Right cardiac atrium (tissue), 5 donors: ENCODE measurements around the gene CADM2. TPM values are rescaled to one million over a fixed set of nuclear protein-coding genes. Genes with fewer than 3 reads are reported as not detected.
"Not testable (repeated sequence)": the region's sequence is repeated elsewhere in the genome, so short reads cannot be mapped to it uniquely, and the experiment has no call there.

Experiments used
- ATAC-seq, 2 donors: fragments of 200-7000 bp; cut with Tn5 transposase; one replicate each; pipeline versions ENCODE4 v1.8.0 to v1.9.1; 2020; ENCODE audit warnings: moderate library complexity in 2 of 2, mild to moderate bottlenecking in 1 of 2
- DNase-seq, 3 donors: peaks; one replicate each; pipeline ENCODE4 v3.0.0-alpha.2; 2020
- H3K27ac ChIP-seq: one replicate; pipeline ENCODE4 v1.5.1; 2013; ENCODE audit warnings: mild to moderate bottlenecking, low read length, control low read depth, moderate library complexity
- H3K27me3 ChIP-seq: one replicate; pipeline ENCODE4 v1.6.1; 2013; ENCODE audit not compliant: control insufficient read depth, insufficient read depth
- H3K4me1 ChIP-seq: one replicate; pipeline ENCODE4 v1.6.1; 2013; ENCODE audit warnings: low read length; ENCODE audit not compliant: control insufficient read depth, insufficient read depth
- H3K4me3 ChIP-seq: one replicate; pipeline ENCODE4 v1.5.1; 2013; ENCODE audit warnings: low read length, control low read depth
- H3K9me3 ChIP-seq: one replicate; pipeline ENCODE4 v1.6.1; 2013; ENCODE audit warnings: low read length; ENCODE audit not compliant: control insufficient read depth
- WGBS: extraction: QIAGEN DNeasy Blood & Tissue Kit; methylation state at CpG from one replicate; pipeline ENCODE4 v1.1.7; 2013; 5-methylcytosine and 5-hydroxymethylcytosine counted together
- intact Hi-C, 4 donors: fragments of 100-400 bp; cut with DNase I; formaldehyde crosslinking; loops; one replicate each; pipeline versions ENCODE4 v1.11.0 to v1.14.0; 2022 to 2023
- polyA plus RNA-seq: library from polyadenylated mRNA; stranded (reverse); fragments of 200-250 nt; gene quantifications from one replicate; pipeline ENCODE4 v1.2.3, GENCODE V29; 2013
- total RNA-seq, 4 donors: library from RNA; stranded (reverse); fragmentation: NEBNext Ultra II Directional; extraction: Animal tissue kit (Norgen Biotek cat#: 25700); gene quantifications; one replicate each; pipeline ENCODE4 v1.2.1, GENCODE V29; 2021
- donor health status: healthy with polysubstance abuse.
- donor health status: DM: no; HTN: yes; CAD: no.
- donor health status: DM: no; HTN: no; CAD: no.
- donor health status: DM: no; HTN: yes; CAD: no; lungs with severe emphysema.
- donor health status: DM: yes; HTN: yes; CAD: no.

CADM2 gene
- total and polyA plus RNA-seq, 5 donors = 4.3 to 17.8 (median 15.3) TPM

GRCh38 chr3:85935171-85935570 is 976.4 kb downstream of the CADM2 start:
- Histone ChIP-seq H3K9me3 (no peaks in the 10 kb centered on the region), H3K4me3 (no peak overlapping the region), H3K27me3 (no peaks in the 10 kb centered on the region), H3K4me1 (no peaks in the 10 kb centered on the region), H3K27ac (no peak overlapping the region)
- 95% methylated on average over 1 of the region's 1 CpG for WGBS
- intact Hi-C loops = no loop called here
- ATAC-seq (no peak), DNase-seq (no peak)

GRCh38 chr3:85939074-85939482 is 980.3 kb downstream of the CADM2 start:
- WGBS = 19% methylated on average over 3 of the region's 3 CpGs
- H3K9me3 ChIP-seq = no peaks in the 10 kb centered on the region
- no peak for ATAC-seq

GRCh38 chr3:85950435-85950834 is 991.6 kb downstream of the CADM2 start:
- ATAC-seq = no peak
- H3K27me3 ChIP-seq = no peaks in the 10 kb centered on the region
- 87% methylated on average over 1 of the region's 1 CpG for WGBS

More at GRCh38 chr3:85939074-85939482, 980.3 kb downstream of the CADM2 start:
- intact Hi-C loops = no loop called here
- no peak overlapping the region for H3K4me3 ChIP-seq
- DNase-seq = no peak
- no peaks in the 10 kb centered on the region for H3K4me1 ChIP-seq
- H3K27ac ChIP-seq = no peak overlapping the region
- H3K27me3 ChIP-seq = no peaks in the 10 kb centered on the region

GRCh38 chr3:85960793-85961192 is 1002.0 kb downstream of the CADM2 start:
- ATAC-seq (no peak), DNase-seq (no peak)
- Histone ChIP-seq H3K27me3 (no peaks in the 10 kb centered on the region), H3K9me3 (no peaks in the 10 kb centered on the region), H3K4me1 (no peaks in the 10 kb centered on the region), H3K27ac (no peak overlapping the region), H3K4me3 (no peak overlapping the region)
- intact Hi-C loops = no loop called here

More at GRCh38 chr3:85950435-85950834, 991.6 kb downstream of the CADM2 start:
- no peak overlapping the region for H3K27ac ChIP-seq
- no peaks in the 10 kb centered on the region for H3K9me3 ChIP-seq
- H3K4me1 ChIP-seq = no peaks in the 10 kb centered on the region
- intact Hi-C loops = no loop called here
- no peak overlapping the region for H3K4me3 ChIP-seq
- no peak for DNase-seq

- 52% methylated on average over 6 of the region's 6 CpGs for WGBS
- intact Hi-C loops = no loop called here
- no peak overlapping the region for H3K4me3 ChIP-seq
- H3K4me1 ChIP-seq = no peaks in the 10 kb centered on the region
- no peak for ATAC-seq
- H3K27ac ChIP-seq = no peak overlapping the region
- H3K9me3 ChIP-seq = no peaks in the 10 kb centered on the region
- DNase-seq = no peak
- no peaks in the 10 kb centered on the region for H3K27me3 ChIP-seq
Observed at GRCh38 chr3:85977615-85978338, 1019.0 kb downstream of the CADM2 start.

GRCh38 chr3:85979034-85979433 is 1020.2 kb downstream of the CADM2 start:
- H3K4me1 ChIP-seq = no peaks in the 10 kb centered on the region
- H3K9me3 ChIP-seq = no peaks in the 10 kb centered on the region
- intact Hi-C loops = no loop called here
- H3K4me3 ChIP-seq = no peak overlapping the region
- H3K27me3 ChIP-seq = no peaks in the 10 kb centered on the region
- no peak overlapping the region for H3K27ac ChIP-seq
- DNase-seq = no peak
- no peak for ATAC-seq

- H3K4me1 ChIP-seq, H3K27me3 ChIP-seq, H3K4me3 ChIP-seq, H3K27ac ChIP-seq, DNase-seq, intact Hi-C loops, ATAC-seq, H3K9me3 ChIP-seq: not testable (repeated sequence)
- WGBS = 90% methylated on average over 10 of the region's 10 CpGs
Observed at GRCh38 chr3:85989581-85989980, 1030.8 kb downstream of the CADM2 start.

GRCh38 chr3:86029590-86029989 is 1070.8 kb downstream of the CADM2 start:
- H3K4me1 ChIP-seq = no peaks in the 10 kb centered on the region
- no peak overlapping the region for H3K4me3 ChIP-seq
- no peaks in the 10 kb centered on the region for H3K9me3 ChIP-seq
- no peak for DNase-seq
- intact Hi-C loops = no loop called here
- H3K27me3 ChIP-seq = no peaks in the 10 kb centered on the region
- H3K27ac ChIP-seq = no peak overlapping the region
- ATAC-seq = no peak
- 81% methylated on average over 1 of the region's 1 CpG for WGBS

GRCh38 chr3:86037916-86038315 is 1079.1 kb downstream of the CADM2 start:
- H3K9me3 ChIP-seq = no peaks in the 10 kb centered on the region
- DNase-seq = no peak
- intact Hi-C loops = no loop called here

GRCh38 chr3:86046436-86047136 is 1087.8 kb downstream of the CADM2 start:
- peak in 1 of 3 donors; percentile 11 for DNase-seq
- ATAC-seq = peak; percentile 87 to 88
- H3K4me3 ChIP-seq = no peak overlapping the region
- no peak overlapping the region for H3K27ac ChIP-seq
- no peaks in the 10 kb centered on the region for H3K4me1 ChIP-seq
- intact Hi-C loops = no loop called here
- H3K27me3 ChIP-seq = no peaks in the 10 kb centered on the region
- H3K9me3 ChIP-seq = no peaks in the 10 kb centered on the region
- WGBS = 56% methylated on average over 6 of the region's 6 CpGs

More at GRCh38 chr3:86037916-86038315, 1079.1 kb downstream of the CADM2 start:
- no peak overlapping the region for H3K27ac ChIP-seq
- H3K4me1 ChIP-seq = no peaks in the 10 kb centered on the region
- H3K4me3 ChIP-seq = no peak overlapping the region
- H3K27me3 ChIP-seq = no peaks in the 10 kb centered on the region
- ATAC-seq = no peak

- DNase-seq (no peak), ATAC-seq (peak; percentile 66 to 72)
- WGBS = 55% methylated on average over 1 of the region's 1 CpG
- intact Hi-C loops = no loop called here
- H3K27ac ChIP-seq = no peak overlapping the region
- H3K4me1 ChIP-seq = no peaks in the 10 kb centered on the region
- no peaks in the 10 kb centered on the region for H3K9me3 ChIP-seq
- no peaks in the 10 kb centered on the region for H3K27me3 ChIP-seq
- no peak overlapping the region for H3K4me3 ChIP-seq
Observed at GRCh38 chr3:86047161-86047560, 1088.4 kb downstream of the CADM2 start.
